Ecto neural progenitor cell (in vitro differentiated cells): ENCODE data around the gene CEBPB.

Experiments
- DNase-seq: peaks from one replicate; pipeline ENCODE4 v3.0.0-alpha.2; 2018; ENCODE audit warnings: low spot score

CEBPB gene

GRCh38 chr20:50229156-50229607 is 38.6 kb downstream of the CEBPB start:
- DNase-seq: no peak

DNA sequence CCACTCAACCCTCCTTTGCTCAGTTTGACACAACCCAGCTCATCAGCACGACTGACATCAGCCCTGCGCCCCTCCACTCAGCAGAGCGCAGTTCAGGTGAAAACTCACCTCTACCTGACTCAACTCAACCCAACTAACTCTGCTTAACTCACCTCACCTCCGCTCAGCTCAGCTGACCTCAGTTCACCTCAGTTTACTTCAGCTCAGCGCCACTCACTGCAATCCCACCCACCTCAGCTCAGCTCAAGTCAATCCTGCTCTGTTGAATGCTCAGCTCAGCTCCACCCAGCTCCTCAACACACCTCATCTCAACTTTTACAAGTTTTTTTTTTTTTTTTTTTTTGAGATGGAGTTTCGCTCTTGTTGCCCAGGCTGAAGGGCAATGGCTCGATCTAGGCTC is 39.6 kb downstream of the CEBPB start:
- no peak for DNase-seq

DNA sequence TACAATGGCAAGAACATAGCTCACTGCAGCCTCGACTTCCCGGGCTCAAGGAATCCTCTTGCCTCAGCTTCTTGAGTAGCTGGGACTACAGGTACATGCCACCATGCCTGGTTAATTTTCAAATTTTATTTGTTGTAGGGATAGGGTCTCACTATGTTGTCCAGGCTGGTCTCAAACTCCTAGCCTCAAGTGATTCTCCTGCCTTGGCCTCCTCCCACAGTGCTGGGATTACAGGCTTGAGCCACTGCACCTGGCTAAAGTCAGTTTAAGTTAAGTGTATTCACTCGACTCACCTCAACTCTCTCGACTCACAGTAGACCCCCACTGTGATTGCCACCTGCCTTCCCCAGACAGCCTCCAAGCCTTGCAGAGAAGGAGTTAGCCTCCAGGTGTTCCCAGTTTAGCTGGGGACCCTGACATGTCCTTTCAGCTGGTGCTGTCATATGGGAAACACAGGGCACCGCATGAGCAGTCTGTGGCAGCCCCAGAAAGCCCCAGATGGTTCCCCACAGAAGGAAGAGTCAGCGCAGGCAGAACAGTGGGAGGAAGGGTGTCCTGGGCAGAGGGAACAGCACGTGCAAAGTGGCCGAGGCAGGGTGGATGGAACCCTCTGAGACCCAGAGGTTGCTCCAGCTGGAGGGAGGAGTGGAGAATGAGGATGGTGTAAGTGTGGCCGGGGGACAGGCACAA is 40.4 kb downstream of the CEBPB start:
- DNase-seq: no peak

DNA sequence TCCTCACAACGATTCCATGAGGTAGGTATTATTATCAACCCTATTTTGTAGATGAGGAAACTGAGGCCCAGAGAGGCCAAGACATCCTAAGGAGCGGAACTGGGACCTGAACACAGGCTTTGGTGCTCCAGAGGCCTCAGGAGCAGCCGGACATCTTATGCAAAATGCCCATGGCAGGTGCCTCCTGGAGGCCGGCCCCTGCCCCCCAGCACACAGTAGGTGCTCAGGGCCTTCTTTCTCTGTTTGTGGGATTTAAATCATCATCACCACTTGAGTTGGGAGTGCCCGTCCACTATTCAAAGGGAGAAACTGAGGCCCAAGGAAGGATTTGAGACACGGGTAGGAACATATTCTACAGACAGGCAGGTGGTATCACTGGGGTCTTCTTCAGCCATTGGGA is 41.2 kb downstream of the CEBPB start:
- no peak for DNase-seq

GRCh38 chr20:50232651-50233324 is 42.2 kb downstream of the CEBPB start:
- DNase-seq: no peak

DNA sequence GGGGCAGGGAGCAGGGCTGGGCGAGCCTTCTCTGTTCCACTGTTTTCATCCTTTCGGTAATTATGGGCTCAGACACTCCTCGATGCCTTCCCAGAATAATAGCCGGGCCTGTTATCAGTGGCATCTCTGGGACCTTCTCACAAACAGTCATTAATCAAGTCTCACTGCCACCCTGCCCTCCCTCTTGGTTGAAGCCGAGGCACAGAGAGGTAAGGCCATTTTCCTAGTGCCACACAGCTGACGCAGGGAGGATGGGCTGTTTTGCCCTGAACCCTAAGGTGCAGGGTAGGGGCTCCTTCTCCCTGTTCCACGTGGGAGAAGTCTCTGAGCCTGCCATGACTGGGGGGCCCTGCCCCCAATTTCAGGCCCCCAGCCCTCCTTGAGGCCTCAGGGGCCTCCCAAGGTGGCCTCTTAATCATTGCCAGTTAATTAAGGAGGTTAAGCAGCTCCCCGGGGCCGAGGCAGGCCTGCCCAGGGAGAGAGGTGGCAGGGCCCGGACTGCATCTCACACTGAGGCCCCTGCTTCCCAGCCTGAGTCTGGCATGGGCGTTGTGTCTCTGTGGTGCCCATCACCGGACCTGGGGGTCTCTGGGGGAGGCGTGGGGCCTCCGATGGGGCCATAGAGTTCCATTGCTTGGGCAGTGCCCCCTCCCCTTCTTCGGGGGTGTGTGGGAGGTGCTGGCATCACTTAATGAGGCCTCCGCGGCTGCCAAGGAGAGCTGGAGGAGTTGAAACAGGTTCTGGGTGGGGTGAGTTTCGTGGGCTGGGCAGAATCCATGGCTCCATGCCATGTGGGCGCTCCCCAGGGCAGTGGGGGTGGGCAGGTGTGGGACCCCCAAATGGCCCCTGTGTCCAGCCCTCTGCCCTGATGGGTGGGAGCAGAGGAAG is 42.9 kb downstream of the CEBPB start:
- DNase-seq: no peak

DNA sequence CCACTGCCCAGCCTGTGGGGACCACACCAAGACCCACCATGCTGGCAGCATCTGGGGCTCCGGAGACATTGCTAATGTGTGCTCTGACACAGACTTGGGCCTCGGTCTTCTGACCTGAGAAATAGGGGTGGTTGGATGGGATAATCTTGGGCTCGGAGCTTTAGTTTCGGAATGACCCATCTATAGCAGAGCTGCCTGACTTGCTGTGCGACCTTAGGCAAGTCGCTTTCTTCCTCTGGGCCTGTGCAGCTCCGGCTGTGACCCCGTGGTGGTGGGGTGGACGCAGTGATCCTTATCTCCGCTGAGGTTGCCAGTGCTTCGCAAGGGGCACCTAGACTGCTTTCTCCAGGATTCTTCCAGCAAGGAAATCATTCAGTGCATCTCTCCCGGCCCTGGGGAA is 43.7 kb downstream of the CEBPB start:
- DNase-seq: no peak

GRCh38 chr20:50237349-50237748 is 46.7 kb downstream of the CEBPB start:
- no peak for DNase-seq

GRCh38 chr20:50238081-50238800 is 47.6 kb downstream of the CEBPB start:
- no peak for DNase-seq

DNA sequence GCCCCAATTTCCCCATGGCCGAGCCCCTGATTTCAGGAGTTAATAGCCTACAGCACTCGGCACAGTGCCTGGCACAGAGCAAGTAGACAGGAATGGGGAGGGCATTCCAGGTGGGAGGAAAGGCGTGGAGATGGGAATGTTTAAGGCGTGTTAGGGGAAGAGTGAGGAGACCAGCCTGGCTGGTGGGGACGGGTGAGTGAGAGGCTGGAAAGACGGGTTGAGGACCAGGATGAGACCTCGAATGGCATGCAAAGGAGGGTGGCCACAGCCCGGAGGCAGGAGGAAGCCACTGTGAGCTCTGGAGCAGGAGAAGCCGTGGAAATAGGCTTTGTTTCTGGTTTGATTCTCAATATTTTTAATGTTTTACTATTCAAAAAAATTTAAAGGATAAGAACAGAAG is 49.5 kb downstream of the CEBPB start:
- no peak for DNase-seq

DNA sequence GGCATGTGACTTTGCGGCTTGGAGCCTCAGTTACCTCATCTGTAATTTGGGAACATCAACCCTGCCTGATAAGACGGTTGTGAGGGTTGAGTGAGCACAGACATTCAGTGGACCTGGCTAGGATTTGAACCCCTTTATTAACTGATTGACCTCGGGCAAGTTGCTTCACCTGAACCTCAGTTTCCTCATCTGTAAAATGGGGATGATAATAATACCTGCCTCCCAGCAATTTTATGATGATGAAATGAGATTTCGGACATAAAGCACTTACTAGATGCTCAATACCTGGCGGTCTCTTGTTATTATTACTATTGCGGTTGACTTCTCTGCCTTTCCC is 51.5 kb downstream of the CEBPB start:
- DNase-seq: no peak
